Stimulated activated CD8-positive, alpha-beta memory T cell treated with anti-CD3 and anti-CD28 coated beads, Interleukin-2, amount 100 ng/mL, for 48 hours (primary cell): Measurements from ENCODE around the gene KCNN4.

Experiments used
- DNase-seq, 2 donors: peaks; one replicate each; pipeline ENCODE4 v3.0.0-alpha.2; 2020; ENCODE audit warnings: low read depth in 2 of 2

KCNN4 gene

DNA sequence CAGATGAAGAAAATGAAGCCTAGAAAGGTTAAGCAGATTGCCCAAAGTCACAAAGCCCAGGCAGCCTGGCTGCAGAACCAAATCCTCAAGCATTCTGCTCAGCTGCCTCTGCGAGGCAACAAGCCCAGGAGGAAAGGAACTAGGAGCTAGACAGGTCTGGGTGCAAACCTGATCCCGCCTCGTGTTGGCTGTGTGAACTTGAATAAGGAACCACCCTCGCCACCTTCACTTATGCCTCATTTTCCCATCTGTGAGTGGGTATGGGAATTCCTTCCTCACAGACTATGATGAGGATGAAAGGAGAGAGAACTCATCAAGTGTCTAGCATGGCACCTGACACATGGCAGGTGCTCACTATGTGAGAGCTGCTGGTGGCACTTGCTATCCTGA, 32.6 kb downstream of the KCNN4 start:
- no peak for DNase-seq

DNA sequence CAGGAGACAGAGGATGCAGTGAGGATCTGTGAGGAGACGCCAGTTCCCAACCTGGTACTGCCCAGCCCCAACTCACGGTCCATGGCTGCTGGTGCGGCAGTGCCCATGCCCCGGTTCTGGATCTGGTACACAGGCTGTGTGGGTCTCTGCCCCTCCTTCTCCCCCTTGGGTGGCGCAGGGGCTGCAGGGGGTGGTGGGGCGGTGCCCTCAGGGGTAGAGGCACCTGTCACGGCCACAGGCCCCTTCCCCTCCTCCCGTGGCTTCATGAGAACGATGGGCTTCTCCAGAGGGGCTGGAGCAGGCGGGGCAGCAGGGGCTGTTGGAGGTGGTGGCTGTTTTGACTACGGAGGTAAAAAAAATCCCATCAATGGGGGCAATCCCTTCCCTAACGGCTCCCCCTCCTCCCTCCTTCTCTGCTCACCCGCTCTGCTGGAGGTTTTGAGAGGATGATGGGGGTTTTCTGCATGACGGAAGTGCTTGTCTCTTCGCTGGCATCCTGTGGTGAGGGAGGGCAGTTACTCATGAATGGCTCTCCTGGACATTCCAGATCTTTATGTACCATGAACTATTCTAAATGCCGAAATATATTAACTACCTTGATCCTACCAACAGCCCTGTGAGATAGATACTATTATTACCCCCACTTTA, 33.1 kb downstream of the KCNN4 start:
- DNase-seq: no peak

- no peak for DNase-seq
Measured at GRCh38 chr19:43743059-43743458, 37.7 kb downstream of the KCNN4 start.

DNA sequence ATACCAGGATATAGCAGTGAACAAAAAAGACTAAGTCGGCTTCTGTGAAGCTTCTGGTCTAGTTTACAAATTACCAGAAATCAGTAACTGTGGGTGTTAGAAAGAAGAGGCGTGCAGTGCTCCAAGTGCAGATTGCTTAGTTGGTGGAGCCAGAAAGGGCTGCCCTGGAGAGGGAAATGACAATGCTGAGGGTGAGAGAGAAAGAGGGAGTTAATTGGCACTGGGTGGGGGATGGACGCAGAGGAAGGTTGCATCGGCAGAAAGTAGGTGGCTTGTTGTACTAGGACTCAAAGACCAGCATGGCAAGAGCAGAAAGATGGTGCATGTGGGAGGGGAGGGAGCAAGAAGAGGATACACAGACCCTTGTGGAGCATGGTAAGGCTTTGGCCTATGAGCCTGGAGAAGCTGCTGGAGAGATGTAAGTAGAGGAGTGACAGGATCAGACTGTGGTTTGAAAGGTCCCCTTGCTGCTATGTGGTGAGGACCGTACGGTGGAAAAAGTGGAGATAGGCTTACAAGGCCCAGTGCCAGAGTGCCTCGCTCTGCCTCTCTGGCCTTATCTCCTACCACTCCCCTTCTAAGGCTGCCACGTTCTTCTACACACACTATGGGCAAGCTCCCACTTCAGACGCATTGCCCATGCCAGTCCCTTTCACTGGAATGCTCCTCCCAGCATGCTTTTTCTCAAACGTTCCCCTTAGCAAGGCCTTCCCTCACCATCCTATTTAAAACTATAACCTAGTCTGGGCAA, 39.5 kb downstream of the KCNN4 start:
- no peak for DNase-seq

DNA sequence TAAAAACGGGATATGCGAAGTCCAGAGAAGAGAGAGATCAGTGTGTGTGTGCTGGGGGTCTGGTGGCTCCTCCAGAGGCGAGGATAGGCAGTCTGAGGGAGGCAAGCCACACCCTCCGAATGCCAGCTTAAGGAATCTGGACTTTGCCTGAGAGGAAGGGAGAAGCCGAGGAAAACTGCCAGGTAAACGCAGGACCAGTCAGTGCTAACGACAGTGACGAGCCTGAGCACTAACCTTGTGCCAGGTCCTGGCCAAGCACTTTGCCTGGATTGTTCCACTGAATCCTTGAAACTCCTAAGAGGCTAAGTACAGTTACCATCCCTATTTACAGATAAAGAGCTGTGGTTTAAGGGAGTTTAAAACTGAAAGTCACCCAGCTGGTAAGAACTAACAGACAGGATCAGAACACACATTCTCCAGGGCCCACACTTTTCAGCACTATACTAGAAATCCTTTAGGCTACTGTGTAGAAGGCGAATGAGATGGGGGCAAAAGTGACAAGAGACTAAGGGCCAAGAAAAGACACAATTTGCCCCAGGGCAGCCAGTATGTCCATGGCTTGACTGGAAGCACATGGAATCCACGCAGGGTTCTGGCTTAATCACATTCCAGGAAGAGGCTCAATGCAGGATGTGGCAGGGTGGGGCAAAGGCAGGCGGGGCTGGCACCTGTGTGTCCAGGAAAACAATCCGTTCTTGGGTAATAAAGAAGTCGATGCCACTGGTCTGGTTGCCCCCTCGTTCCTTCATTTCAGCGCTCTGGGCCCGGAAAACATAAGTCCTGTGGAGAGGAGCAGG, 41.1 kb downstream of the KCNN4 start:
- DNase-seq: no peak

- no peak for DNase-seq
Measured at GRCh38 chr19:43738780-43739211, 42.0 kb downstream of the KCNN4 start.

DNA sequence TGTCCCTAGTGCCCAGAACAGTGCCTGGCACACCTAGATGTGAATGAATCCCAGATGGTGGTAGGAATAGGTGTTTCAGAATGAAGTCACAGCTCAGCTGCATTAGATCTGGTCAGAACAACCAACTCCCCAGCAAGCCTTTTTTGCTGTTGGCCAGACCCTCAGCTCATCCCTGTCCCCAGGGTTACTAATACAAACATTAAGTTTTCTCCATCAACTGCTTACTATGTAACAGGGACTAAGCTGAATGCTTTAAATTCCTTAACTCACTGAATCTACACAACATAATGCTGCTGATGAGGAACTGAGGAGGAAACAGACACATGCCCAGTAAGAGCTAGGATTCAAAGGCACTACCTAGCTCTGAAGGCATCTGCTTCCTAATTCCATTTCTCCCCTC, 44.8 kb downstream of the KCNN4 start:
- DNase-seq: no peak

DNA sequence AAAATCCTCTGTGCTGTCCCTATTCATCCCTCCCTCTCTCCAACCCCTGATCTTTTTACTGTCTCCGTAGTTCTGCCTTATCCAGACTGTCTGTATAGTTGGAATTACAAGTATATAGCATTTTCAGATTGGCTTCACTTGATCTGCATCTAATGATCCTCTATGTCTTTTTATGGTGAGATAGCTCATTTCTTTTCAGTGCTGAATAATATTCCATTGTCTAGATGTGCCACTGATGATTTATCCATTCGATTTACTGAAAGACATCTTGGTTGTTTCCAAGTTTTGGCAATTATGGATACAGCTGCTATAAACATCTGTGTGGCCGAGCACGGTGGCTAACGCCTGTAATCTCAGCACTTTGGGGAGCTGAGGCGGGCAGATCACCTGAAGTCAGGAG, 45.8 kb downstream of the KCNN4 start:
- DNase-seq: no peak

- DNase-seq: no peak
Measured at GRCh38 chr19:43731846-43732245, 48.9 kb downstream of the KCNN4 start.

DNA sequence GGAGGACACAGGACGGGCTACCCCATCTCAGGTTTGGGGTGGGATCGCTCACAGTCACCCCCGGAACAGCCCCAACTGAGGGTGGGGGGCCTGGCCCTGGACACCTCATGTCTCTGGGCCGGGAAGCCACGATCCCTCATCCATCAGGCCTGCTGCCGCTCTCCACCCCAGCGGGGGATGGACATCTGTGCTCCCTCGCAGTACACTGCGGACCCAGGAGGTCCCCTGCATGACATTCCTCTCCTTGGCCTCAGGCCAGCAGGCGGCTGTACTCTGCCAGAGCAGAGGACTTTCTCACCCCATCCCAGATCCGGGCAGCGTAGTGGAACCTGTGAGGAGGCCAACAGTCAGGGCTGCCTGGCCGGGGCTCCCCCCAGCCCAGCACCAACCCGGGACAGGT, 49.4 kb downstream of the KCNN4 start:
- no peak for DNase-seq

DNA sequence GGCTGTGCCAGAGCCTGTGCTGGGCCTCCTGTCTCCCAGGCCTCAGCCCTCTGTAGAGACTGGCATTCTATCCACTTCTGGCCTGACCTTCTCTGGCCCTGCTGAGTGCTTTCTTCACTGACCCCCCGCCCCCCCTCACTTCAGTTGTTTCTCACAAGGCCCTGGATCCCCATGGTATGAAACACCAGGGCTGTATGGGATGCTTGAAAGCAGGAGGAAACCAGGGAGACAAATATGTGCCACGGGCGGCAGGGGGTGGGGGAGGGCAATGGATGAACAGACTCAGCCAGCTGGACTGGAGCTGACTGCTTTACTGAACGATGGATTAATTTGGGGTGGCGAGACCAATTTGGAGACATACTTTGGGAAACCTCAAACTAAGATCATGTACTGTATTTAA, 50.9 kb downstream of the KCNN4 start:
- no peak for DNase-seq

- DNase-seq: no peak
Measured at GRCh38 chr19:43727593-43727853, 53.2 kb downstream of the KCNN4 start.

GRCh38 chr19:43726736-43727592, 53.8 kb downstream of the KCNN4 start:
- DNase-seq: no peak

DNA sequence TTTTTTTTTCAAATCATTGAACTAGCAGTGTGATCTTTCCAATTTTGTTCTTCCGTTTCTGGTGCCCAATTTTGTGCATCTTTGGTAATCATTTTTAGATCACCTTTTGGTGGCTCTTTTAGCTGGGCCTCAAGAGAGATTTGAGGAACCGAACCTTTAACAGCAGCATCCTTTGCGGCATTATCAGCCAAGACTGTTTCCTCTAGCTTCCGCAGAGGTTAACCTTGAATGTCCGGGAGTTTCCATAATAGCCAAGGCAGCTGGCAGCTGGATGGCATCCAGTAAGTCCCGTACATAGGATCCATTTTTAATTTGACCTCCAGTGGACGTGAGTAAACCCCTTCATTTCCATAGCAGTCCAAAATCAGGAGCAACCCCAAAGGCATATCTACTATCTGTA, 55.3 kb downstream of the KCNN4 start:
- no peak for DNase-seq

GRCh38 chr19:43724896-43725295, 55.9 kb downstream of the KCNN4 start:
- no peak for DNase-seq

DNA sequence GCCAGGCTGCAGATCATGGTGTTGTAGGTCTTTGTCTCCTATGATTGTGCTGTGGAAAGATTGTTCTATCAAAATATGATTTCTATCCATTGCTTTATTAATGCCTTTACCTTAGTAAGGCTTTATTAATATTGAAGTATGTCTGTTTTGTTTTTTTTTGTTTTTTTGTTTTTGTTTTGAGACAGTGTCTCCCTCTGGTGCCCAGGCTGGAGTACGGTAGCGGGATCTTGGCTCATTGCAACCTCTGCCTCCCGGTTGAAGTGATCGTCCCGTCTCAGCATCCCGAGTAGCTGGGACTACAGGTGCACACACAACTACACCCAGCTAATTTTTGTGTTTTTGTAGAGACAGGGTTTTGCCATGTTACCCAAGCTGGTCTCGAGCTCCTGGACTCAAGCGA, 57.2 kb downstream of the KCNN4 start:
- no peak for DNase-seq

- DNase-seq: no peak
Measured at GRCh38 chr19:43721469-43722048, 59.2 kb downstream of the KCNN4 start.

GRCh38 chr19:43720936-43721335, 59.8 kb downstream of the KCNN4 start:
- no peak for DNase-seq

- DNase-seq: no peak
Measured at GRCh38 chr19:43719918-43720317, 60.9 kb downstream of the KCNN4 start.

DNA sequence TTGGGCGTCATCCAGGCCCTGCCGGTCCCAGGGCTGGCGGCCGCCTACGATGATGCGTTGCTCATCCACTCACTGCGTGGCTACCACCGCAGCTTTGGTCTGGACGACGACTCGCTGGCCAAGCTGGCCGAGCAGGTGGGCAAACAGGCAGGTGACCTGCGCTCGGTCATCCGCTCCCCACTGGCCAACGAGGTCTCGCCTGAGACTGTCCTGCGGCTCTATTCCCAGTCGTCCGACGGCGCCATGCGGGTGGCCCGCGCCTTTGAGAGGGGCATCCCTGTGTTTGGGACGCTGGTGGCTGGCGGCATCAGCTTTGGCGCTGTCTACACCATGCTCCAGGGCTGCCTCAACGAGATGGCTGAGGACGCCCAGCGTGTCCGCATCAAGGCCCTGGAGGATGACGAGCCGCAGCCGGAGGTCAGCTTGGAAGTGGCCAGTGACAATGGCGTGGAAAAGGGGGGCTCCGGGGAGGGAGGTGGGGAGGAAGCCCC, 61.4 kb downstream of the KCNN4 start:
- no peak for DNase-seq

DNA sequence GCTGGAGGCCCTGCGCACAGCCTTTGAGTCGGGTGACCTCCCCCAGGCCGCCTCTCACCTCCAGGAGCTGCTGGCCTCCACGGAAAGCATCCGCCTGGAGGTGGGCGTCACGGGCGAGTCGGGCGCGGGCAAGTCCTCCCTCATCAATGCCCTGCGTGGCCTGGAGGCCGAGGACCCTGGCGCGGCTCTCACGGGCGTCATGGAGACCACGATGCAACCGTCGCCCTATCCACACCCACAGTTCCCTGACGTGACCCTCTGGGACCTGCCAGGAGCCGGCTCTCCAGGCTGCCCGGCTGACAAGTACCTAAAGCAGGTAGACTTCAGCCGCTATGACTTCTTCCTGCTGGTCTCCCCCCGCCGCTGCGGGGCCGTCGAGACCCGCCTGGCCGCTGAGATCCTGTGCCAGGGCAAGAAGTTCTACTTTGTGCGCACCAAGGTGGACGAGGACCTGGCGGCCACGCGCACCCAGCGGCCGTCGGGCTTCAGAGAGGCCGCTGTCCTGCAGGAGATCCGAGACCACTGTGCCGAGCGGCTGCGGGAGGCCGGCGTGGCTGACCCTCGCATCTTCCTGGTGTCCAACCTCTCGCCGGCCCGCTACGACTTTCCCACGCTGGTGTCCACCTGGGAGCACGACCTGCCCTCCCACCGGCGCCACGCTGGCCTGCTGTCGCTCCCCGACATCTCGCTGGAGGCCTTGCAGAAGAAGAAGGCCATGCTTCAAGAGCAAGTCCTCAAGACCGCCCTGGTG, 62.0 kb downstream of the KCNN4 start:
- no peak for DNase-seq
